Panc1 (cell line): Measurements from ENCODE around the gene SRGAP2C.
"Not testable (repeated sequence)": the region's sequence is repeated elsewhere in the genome, so short reads cannot be mapped to it uniquely, and the experiment has no call there.

Experiments
- CTCF ChIP-seq: fragments of 450-650 bp; IDR thresholded peaks from 2 replicates; pipeline ENCODE4 v1.5.1; 2017; ENCODE audit warnings: mild to moderate bottlenecking
- POLR2AphosphoS5 ChIP-seq: IDR thresholded peaks from 2 replicates; pipeline ENCODE4 v1.6.1; 2012; ENCODE audit warnings: mild to moderate bottlenecking, low read depth, low read length, moderate library complexity
- SIN3A ChIP-seq: IDR thresholded peaks from 2 replicates; pipeline ENCODE4 v1.6.1; 2012; ENCODE audit warnings: low read depth, mild to moderate bottlenecking, low read length, moderate library complexity, borderline replicate concordance; ENCODE audit not compliant: insufficient read depth
- TF ChIP-seq, protein P1 (sequence below), 2 experiments: IDR thresholded peaks; 2 replicates each; pipeline ENCODE4 v1.6.1; 2011 to 2012; ENCODE audit warnings: low read depth in 2 of 2, control low read depth in 1 of 2, low read length in 1 of 2, mild to moderate bottlenecking in 1 of 2, moderate library complexity in 1 of 2; ENCODE audit not compliant: insufficient read depth in 1 of 2

DNA sequence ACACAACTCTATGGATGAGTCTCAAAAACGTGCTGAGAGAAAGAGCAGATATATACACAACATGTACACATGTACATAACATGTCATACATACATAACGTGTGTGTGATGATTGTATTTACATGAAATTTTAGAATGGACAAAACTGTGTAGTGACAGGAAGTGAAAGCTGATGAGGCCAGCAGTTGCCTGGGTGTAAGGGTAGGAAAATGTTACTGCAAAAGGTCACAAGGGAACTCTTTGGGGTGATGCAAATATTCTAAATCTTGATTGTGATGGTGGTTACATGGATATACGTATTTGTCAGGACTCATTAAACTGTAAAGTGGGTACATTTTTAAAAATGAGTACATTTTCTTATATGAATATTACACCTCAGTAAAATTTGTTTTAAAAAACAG, 236.7 kb downstream of the SRGAP2C start:
- TF ChIP-seq CTCF, POLR2AphosphoS5, SIN3A: not testable (repeated sequence)
- TF ChIP-seq, protein P1, sequence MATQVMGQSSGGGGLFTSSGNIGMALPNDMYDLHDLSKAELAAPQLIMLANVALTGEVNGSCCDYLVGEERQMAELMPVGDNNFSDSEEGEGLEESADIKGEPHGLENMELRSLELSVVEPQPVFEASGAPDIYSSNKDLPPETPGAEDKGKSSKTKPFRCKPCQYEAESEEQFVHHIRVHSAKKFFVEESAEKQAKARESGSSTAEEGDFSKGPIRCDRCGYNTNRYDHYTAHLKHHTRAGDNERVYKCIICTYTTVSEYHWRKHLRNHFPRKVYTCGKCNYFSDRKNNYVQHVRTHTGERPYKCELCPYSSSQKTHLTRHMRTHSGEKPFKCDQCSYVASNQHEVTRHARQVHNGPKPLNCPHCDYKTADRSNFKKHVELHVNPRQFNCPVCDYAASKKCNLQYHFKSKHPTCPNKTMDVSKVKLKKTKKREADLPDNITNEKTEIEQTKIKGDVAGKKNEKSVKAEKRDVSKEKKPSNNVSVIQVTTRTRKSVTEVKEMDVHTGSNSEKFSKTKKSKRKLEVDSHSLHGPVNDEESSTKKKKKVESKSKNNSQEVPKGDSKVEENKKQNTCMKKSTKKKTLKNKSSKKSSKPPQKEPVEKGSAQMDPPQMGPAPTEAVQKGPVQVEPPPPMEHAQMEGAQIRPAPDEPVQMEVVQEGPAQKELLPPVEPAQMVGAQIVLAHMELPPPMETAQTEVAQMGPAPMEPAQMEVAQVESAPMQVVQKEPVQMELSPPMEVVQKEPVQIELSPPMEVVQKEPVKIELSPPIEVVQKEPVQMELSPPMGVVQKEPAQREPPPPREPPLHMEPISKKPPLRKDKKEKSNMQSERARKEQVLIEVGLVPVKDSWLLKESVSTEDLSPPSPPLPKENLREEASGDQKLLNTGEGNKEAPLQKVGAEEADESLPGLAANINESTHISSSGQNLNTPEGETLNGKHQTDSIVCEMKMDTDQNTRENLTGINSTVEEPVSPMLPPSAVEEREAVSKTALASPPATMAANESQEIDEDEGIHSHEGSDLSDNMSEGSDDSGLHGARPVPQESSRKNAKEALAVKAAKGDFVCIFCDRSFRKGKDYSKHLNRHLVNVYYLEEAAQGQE (IDR thresholded peaks at IDR 0.05; ENCODE audit: insufficient read depth in 1 of 2, low read depth in 2 of 2, low read length in 1 of 2) = not testable (repeated sequence)
